Panc1 (cell line): ENCODE results near the gene RABGAP1L. TPM values are rescaled to one million over a fixed set of nuclear protein-coding genes. Genes with fewer than 3 reads are reported as not detected.

Experiments
- ATAC-seq: fragments of 200-7000 bp; cut with Tn5 transposase; 2 replicates; pipeline ENCODE4 v1.9.1; 2020; ENCODE audit warnings: mild to moderate bottlenecking, moderate library complexity
- BruUV-seq: library from RNA; stranded (reverse); fragments of 400-500 nt; replicated peaks from 2 replicates; lab custom pipeline; 2021; lab: Mats Ljungman, UMichigan
- CTCF ChIA-PET: fragments of 300-600 bp; sonication (Branson Sonifier 250); formaldehyde crosslinking; loops from one replicate; lab custom pipeline; 2022; ENCODE audit warnings: antibody characterized with exemption; lab: Charles Lee
- POLR2A ChIA-PET: fragments of 300-600 bp; sonication (Branson Sonifier 250); formaldehyde crosslinking; loops from one replicate; lab custom pipeline; 2022; ENCODE audit warnings: antibody characterized with exemption; lab: Charles Lee
- DNase-seq: peaks from one replicate; pipeline ENCODE4 v3.0.0-alpha.2; 2010; ENCODE audit warnings: low read depth, low spot score
- H3K27ac ChIP-seq: 2 replicates; pipeline ENCODE4 v1.5.1; 2011; ENCODE audit warnings: mild to moderate bottlenecking, low read length, inconsistent platforms
- H3K27me3 ChIP-seq: fragments of 200-500 bp; sonication (Bioruptor generic); 2 replicates; pipeline ENCODE4 v1.6.0; 2014; ENCODE audit warnings: low read length, inconsistent platforms; ENCODE audit not compliant: control insufficient read depth, insufficient read depth
- H3K36me3 ChIP-seq: fragments of 200-500 bp; sonication (Bioruptor generic); 2 replicates; pipeline ENCODE4 v1.5.1; 2014; ENCODE audit warnings: inconsistent platforms, mild to moderate bottlenecking, low read length, moderate library complexity; ENCODE audit not compliant: control insufficient read depth, insufficient read depth
- H3K4me1 ChIP-seq: 2 replicates; pipeline ENCODE4 v1.5.1; 2011; ENCODE audit warnings: inconsistent platforms, mild to moderate bottlenecking, low read length, moderate library complexity; ENCODE audit not compliant: control insufficient read depth, insufficient read depth
- H3K4me3 ChIP-seq, 2 experiments: 2 replicates each; pipeline ENCODE4 v1.5.1; 2011 to 2012; ENCODE audit warnings: low read depth in 2 of 2, low read length in 2 of 2, mild to moderate bottlenecking in 2 of 2, inconsistent platforms in 1 of 2, moderate library complexity in 1 of 2
- H3K9me3 ChIP-seq: fragments of 200-500 bp; sonication (Bioruptor generic); 2 replicates; pipeline ENCODE4 v1.5.1; 2014; ENCODE audit warnings: low read depth, mild to moderate bottlenecking, inconsistent platforms, low read length, moderate library complexity; ENCODE audit not compliant: control insufficient read depth, insufficient read depth
- POLR2AphosphoS5 ChIP-seq: IDR thresholded peaks from 2 replicates; pipeline ENCODE4 v1.6.1; 2012; ENCODE audit warnings: mild to moderate bottlenecking, low read depth, low read length, moderate library complexity
- REST ChIP-seq, 2 experiments: IDR thresholded peaks; 2 replicates each; pipeline ENCODE4 v1.6.1; 2011 to 2012; ENCODE audit warnings: low read depth in 2 of 2, control low read depth in 1 of 2, low read length in 1 of 2, mild to moderate bottlenecking in 1 of 2, moderate library complexity in 1 of 2; ENCODE audit not compliant: insufficient read depth in 1 of 2
- SIN3A ChIP-seq: IDR thresholded peaks from 2 replicates; pipeline ENCODE4 v1.6.1; 2012; ENCODE audit warnings: low read depth, mild to moderate bottlenecking, low read length, moderate library complexity, borderline replicate concordance; ENCODE audit not compliant: insufficient read depth
- TCF7L2 ChIP-seq: IDR thresholded peaks from 2 replicates; pipeline ENCODE4 v1.6.1; 2011; ENCODE audit warnings: mild to moderate bottlenecking, low read depth, low read length, inconsistent platforms
- in situ Hi-C: cut with HindIII; loops from 2 replicates; pipeline ENCODE4 v1.10.0; 2016; ENCODE audit warnings: low sequenced_read_pairs, low pct_unique_long_range_greater_than_20kb
- intact Hi-C: fragments of 100-400 bp; cut with micrococcal nuclease; formaldehyde crosslinking; loops from one replicate; pipeline ENCODE4 v1.10.0; 2022; ENCODE audit not compliant: unreplicated experiment
- total RNA-seq: library from RNA; stranded (reverse); gene quantifications from one replicate; pipeline ENCODE4 v1.2.1, GENCODE V29; 2021; ENCODE audit not compliant: unreplicated experiment
- TF ChIP-seq, protein P1 (sequence below): fragments of 450-650 bp; IDR thresholded peaks from 2 replicates; pipeline ENCODE4 v1.5.1; 2017; ENCODE audit warnings: mild to moderate bottlenecking

RABGAP1L gene
- total RNA-seq, 1 experiment from 2014 or later = 37.0 TPM

DNA sequence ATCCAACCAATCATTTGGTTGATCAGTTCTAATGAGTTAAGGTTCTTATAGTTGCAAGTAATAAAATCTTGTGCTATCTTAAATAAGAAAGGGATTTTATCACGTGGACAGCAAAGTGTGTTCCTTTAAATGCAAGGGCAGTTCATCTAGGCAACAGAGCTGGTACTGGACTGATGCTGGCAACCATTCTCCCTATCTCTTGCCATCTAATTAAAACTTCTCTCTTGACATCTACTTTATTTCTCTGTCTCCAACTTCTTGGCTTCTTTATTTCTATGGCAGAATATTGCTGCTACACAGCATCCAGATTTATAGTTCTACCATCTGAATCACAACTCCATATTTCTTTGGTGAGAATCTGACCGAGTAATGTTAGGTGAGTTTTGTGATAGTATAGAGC lies 725.2 kb downstream of the RABGAP1L start:
- ATAC-seq = no peak
- H3K4me1 ChIP-seq = no peaks in the 10 kb centered on the region
- in situ Hi-C loops (no loop called here), intact Hi-C loops (no loop called here)
- TF ChIP-seq SIN3A (no peak), REST (IDR thresholded peaks at IDR 0.05; ENCODE audit: insufficient read depth in 1 of 2, low read depth in 2 of 2, low read length in 1 of 2) (no peak), TCF7L2 (no peak), POLR2AphosphoS5 (no peak)
- TF ChIP-seq, protein P1, sequence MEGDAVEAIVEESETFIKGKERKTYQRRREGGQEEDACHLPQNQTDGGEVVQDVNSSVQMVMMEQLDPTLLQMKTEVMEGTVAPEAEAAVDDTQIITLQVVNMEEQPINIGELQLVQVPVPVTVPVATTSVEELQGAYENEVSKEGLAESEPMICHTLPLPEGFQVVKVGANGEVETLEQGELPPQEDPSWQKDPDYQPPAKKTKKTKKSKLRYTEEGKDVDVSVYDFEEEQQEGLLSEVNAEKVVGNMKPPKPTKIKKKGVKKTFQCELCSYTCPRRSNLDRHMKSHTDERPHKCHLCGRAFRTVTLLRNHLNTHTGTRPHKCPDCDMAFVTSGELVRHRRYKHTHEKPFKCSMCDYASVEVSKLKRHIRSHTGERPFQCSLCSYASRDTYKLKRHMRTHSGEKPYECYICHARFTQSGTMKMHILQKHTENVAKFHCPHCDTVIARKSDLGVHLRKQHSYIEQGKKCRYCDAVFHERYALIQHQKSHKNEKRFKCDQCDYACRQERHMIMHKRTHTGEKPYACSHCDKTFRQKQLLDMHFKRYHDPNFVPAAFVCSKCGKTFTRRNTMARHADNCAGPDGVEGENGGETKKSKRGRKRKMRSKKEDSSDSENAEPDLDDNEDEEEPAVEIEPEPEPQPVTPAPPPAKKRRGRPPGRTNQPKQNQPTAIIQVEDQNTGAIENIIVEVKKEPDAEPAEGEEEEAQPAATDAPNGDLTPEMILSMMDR = no peak
- no peaks in the 10 kb centered on the region for H3K36me3 ChIP-seq
- H3K4me3 ChIP-seq = no peak overlapping the region
- no TSS peak for BruUV-seq
- H3K9me3 ChIP-seq = no peaks in the 10 kb centered on the region
- CTCF ChIA-PET = no interaction called here
- POLR2A ChIA-PET = no interaction called here
- no peak overlapping the region for H3K27ac ChIP-seq
- H3K27me3 ChIP-seq = no peaks in the 10 kb centered on the region
- no peak for DNase-seq

GRCh38 chr1:174890024-174890423 lies 730.7 kb downstream of the RABGAP1L start:
- intact Hi-C loops = no loop called here
- Histone ChIP-seq H3K27me3 (no peaks in the 10 kb centered on the region), H3K9me3 (no peaks in the 10 kb centered on the region), H3K4me3 (no peak overlapping the region), H3K36me3 (no peaks in the 10 kb centered on the region), H3K4me1 (no peaks in the 10 kb centered on the region), H3K27ac (no peak overlapping the region)
- ATAC-seq (no peak), DNase-seq (no peak)
- CTCF ChIA-PET = no interaction called here
- in situ Hi-C loops = no loop called here
- POLR2A ChIA-PET = no interaction called here
- BruUV-seq = no TSS peak
- TF ChIP-seq, protein P1 = no peak
- no peak for TF ChIP-seq POLR2AphosphoS5
- TF ChIP-seq SIN3A = no peak
- TF ChIP-seq TCF7L2 = no peak
- no peak for TF ChIP-seq REST (IDR thresholded peaks at IDR 0.05; ENCODE audit: insufficient read depth in 1 of 2, low read depth in 2 of 2, low read length in 1 of 2)
